ENCODE measurements around the gene ETF1.

Gene ETF1

GRCh38 chr5:138565100-138565821 is 22.2 kb upstream of the ETF1 start:
- DNase-seq = no peak
- in situ Hi-C loops (cut with HindIII; ENCODE audit: low pct_ligation_motif_present, low pct_unique_long_range_greater_than_20kb, low sequenced_read_pairs) = no loop called here

GRCh38 chr5:138564242-138564641 is 21.2 kb upstream of the ETF1 start:
- no peak for DNase-seq
- in situ Hi-C loops (cut with HindIII; ENCODE audit: low pct_ligation_motif_present, low pct_unique_long_range_greater_than_20kb, low sequenced_read_pairs) = no loop called here

- in situ Hi-C loops (cut with HindIII; ENCODE audit: low pct_ligation_motif_present, low pct_unique_long_range_greater_than_20kb, low sequenced_read_pairs) = no loop called here
- DNase-seq = no peak
Measured at GRCh38 chr5:138563340-138564118, 20.5 kb upstream of the ETF1 start.

GRCh38 chr5:138560971-138561370 is 17.9 kb upstream of the ETF1 start:
- in situ Hi-C loops (cut with HindIII; ENCODE audit: low pct_ligation_motif_present, low pct_unique_long_range_greater_than_20kb, low sequenced_read_pairs) = no loop called here
- no peak for DNase-seq

GRCh38 chr5:138559937-138560336 is 16.9 kb upstream of the ETF1 start:
- DNase-seq = no peak
- in situ Hi-C loops (cut with HindIII; ENCODE audit: low pct_ligation_motif_present, low pct_unique_long_range_greater_than_20kb, low sequenced_read_pairs) = no loop called here

GRCh38 chr5:138557677-138558076 is 14.6 kb upstream of the ETF1 start:
- in situ Hi-C loops (cut with HindIII; ENCODE audit: low pct_ligation_motif_present, low pct_unique_long_range_greater_than_20kb, low sequenced_read_pairs) = no loop called here
- DNase-seq = no peak

GRCh38 chr5:138554143-138554542 is 11.1 kb upstream of the ETF1 start:
- in situ Hi-C loops (cut with HindIII; ENCODE audit: low pct_ligation_motif_present, low pct_unique_long_range_greater_than_20kb, low sequenced_read_pairs) = no loop called here
- DNase-seq = no peak

- in situ Hi-C loops (cut with HindIII; ENCODE audit: low pct_ligation_motif_present, low pct_unique_long_range_greater_than_20kb, low sequenced_read_pairs) = no loop called here
- no peak for DNase-seq
Measured at GRCh38 chr5:138553437-138554095, 10.5 kb upstream of the ETF1 start.

GRCh38 chr5:138552657-138553056 is 9.6 kb upstream of the ETF1 start:
- no peak for DNase-seq
- in situ Hi-C loops (cut with HindIII; ENCODE audit: low pct_ligation_motif_present, low pct_unique_long_range_greater_than_20kb, low sequenced_read_pairs) = no loop called here

- in situ Hi-C loops (cut with HindIII; ENCODE audit: low pct_ligation_motif_present, low pct_unique_long_range_greater_than_20kb, low sequenced_read_pairs) = no loop called here
- no peak for DNase-seq
Measured at GRCh38 chr5:138549414-138549813, 6.4 kb upstream of the ETF1 start.

GRCh38 chr5:138545919-138546562 is 3.0 kb upstream of the ETF1 start:
- no peak for DNase-seq
- in situ Hi-C loops (cut with HindIII; ENCODE audit: low pct_ligation_motif_present, low pct_unique_long_range_greater_than_20kb, low sequenced_read_pairs) = no loop called here

GRCh38 chr5:138544181-138545134 is 1.4 kb upstream of the ETF1 start:
- in situ Hi-C loops (cut with HindIII; ENCODE audit: low pct_ligation_motif_present, low pct_unique_long_range_greater_than_20kb, low sequenced_read_pairs) = no loop called here
- peak; percentile 24 for DNase-seq

GRCh38 chr5:138543730-138544104 is 681 bp upstream of the ETF1 start:
- no peak for DNase-seq
- in situ Hi-C loops (cut with HindIII; ENCODE audit: low pct_ligation_motif_present, low pct_unique_long_range_greater_than_20kb, low sequenced_read_pairs) = no loop called here

- peak; percentile 34 for DNase-seq
- in situ Hi-C loops (cut with HindIII; ENCODE audit: low pct_ligation_motif_present, low pct_unique_long_range_greater_than_20kb, low sequenced_read_pairs) = no loop called here
Measured at GRCh38 chr5:138542180-138542955, 668 bp downstream of the ETF1 start.

- in situ Hi-C loops (cut with HindIII; ENCODE audit: low pct_ligation_motif_present, low pct_unique_long_range_greater_than_20kb, low sequenced_read_pairs) = no loop called here
- no peak for DNase-seq
Measured at GRCh38 chr5:138541511-138542179, 1.4 kb downstream of the ETF1 start.

- no peak for DNase-seq
- in situ Hi-C loops (cut with HindIII; ENCODE audit: low pct_ligation_motif_present, low pct_unique_long_range_greater_than_20kb, low sequenced_read_pairs) = no loop called here
Measured at GRCh38 chr5:138539791-138540190, 3.2 kb downstream of the ETF1 start.

Data from ACHN (cell line).